ENCODE measurements around the gene DNAI4.
"Not testable (repeated sequence)": the region's sequence is repeated elsewhere in the genome, so short reads cannot be mapped to it uniquely, and the experiment has no call there.

The DNAI4 gene

GRCh38 chr1:66831529-66832239 lies 93.0 kb downstream of the DNAI4 start:
- no peak for DNase-seq

- DNase-seq: no peak
Observed at GRCh38 chr1:66824771-66825170, 99.9 kb downstream of the DNAI4 start.

GRCh38 chr1:66809736-66810326 lies 114.8 kb downstream of the DNAI4 start:
- DNase-seq: no peak

- DNase-seq: no peak
Observed at GRCh38 chr1:66809245-66809644, 115.4 kb downstream of the DNAI4 start.

GRCh38 chr1:66795839-66796238 lies 128.8 kb downstream of the DNAI4 start:
- not testable (repeated sequence) for DNase-seq

GRCh38 chr1:66791621-66792610 lies 132.7 kb downstream of the DNAI4 start:
- no peak for DNase-seq

- no peak for DNase-seq
Observed at GRCh38 chr1:66788231-66788939, 136.3 kb downstream of the DNAI4 start.

- no peak for DNase-seq
Observed at GRCh38 chr1:66787641-66788040, 137.0 kb downstream of the DNAI4 start.

- DNase-seq: not testable (repeated sequence)
Observed at GRCh38 chr1:66785800-66786199, 138.9 kb downstream of the DNAI4 start.

- no peak for DNase-seq
Observed at GRCh38 chr1:66779475-66780078, 145.1 kb downstream of the DNAI4 start.

- no peak for DNase-seq
Observed at GRCh38 chr1:66778969-66779368, 145.7 kb downstream of the DNAI4 start.

- DNase-seq: no peak
Observed at GRCh38 chr1:66778266-66778665, 146.4 kb downstream of the DNAI4 start.

- DNase-seq: peak; percentile 16
Observed at GRCh38 chr1:66777831-66778230, 146.8 kb downstream of the DNAI4 start.

- DNase-seq: no peak
Observed at GRCh38 chr1:66775646-66776045, 149.0 kb downstream of the DNAI4 start.

- peak; percentile 3 for DNase-seq
Observed at GRCh38 chr1:66774438-66774837, 150.2 kb downstream of the DNAI4 start.

- DNase-seq: no peak
Observed at GRCh38 chr1:66773227-66773626, 151.4 kb downstream of the DNAI4 start.

- no peak for DNase-seq
Observed at GRCh38 chr1:66770694-66771093, 154.0 kb downstream of the DNAI4 start.

- no peak for DNase-seq
Observed at GRCh38 chr1:66770240-66770639, 154.4 kb downstream of the DNAI4 start.

- DNase-seq: no peak
Observed at GRCh38 chr1:66769512-66770229, 155.0 kb downstream of the DNAI4 start.

GRCh38 chr1:66768965-66769364 lies 155.7 kb downstream of the DNAI4 start:
- no peak for DNase-seq

GRCh38 chr1:66767626-66768025 lies 157.0 kb downstream of the DNAI4 start:
- DNase-seq: no peak

Data from NCI-H2171 (cell line).